C4-2B (cell line): Measurements from ENCODE around the gene FAM120B.

Experiments
- H3K27ac ChIP-seq: fragments of 450-650 bp; 2 replicates; pipeline ENCODE4 v1.5.1; 2017
- CTCF ChIP-seq: fragments of 450-650 bp; conservative IDR thresholded peaks from 2 replicates; pipeline ENCODE4 v1.5.1; 2017; ENCODE audit warnings: mild to moderate bottlenecking
- ZFX ChIP-seq: fragments of 450-650 bp; IDR thresholded peaks from 2 replicates; pipeline ENCODE4 v1.6.1; 2017

Gene FAM120B

DNA sequence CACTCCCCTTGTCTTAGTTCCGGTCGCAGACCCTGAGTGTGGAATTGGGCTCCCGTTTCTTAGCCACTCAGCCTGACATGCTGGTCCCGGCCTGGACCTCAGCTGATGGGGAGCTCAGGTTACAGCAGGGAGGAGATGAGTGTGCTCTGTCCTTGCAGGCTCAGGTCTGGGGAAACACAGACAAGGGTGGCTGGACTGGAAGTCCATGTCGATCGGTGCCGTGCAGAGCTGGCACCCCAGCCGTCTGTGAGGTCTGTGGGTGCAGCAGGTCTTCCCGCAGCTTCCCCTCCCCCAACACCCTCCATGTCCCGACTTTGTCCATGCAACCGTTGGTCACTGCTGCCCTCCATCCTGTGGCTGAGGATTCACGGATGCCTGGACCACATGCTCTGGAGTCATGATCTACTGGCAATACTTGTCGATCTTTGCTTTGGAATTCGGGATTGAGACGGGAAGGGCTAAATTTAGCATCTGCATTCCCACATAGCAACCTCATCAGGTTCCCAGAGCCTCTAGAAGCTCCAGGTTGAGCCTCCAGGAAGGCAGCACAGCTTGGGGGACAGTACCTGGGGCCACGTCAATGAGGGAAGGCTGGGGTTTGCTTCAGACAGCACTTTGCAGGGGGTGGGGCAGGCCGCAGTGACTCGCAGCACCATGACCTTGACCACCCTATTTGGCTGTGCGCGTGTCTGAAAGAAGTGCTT lies 127.7 kb downstream of the FAM120B start:
- no peak for TF ChIP-seq ZFX
- TF ChIP-seq CTCF = no peak
- no peak overlapping the region for H3K27ac ChIP-seq

DNA sequence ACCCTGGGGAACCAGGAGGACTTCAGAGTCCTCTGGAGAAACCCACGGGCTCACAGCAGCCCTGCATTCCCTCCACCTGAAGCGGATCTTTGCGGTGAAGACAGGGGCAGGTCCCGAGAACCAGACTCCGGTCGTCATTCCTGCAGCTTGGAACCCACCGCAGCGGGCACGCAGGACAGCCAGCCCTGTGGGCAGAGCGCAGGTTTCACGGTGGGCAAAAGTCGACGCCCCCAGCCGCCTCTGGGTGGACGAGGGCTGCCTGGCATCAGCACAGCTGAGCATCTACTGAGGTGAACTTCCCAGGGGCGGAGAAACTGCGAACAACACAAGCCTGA lies 128.2 kb downstream of the FAM120B start:
- TF ChIP-seq CTCF (no peak), ZFX (no peak)
- H3K27ac ChIP-seq = no peak overlapping the region

- no peak overlapping the region for H3K27ac ChIP-seq
- TF ChIP-seq CTCF (no peak), ZFX (no peak)
These were observed 129.2 kb downstream of the FAM120B start for GRCh38 chr6:170435766-170436165.

- no peak for TF ChIP-seq CTCF
- no peak overlapping the region for H3K27ac ChIP-seq
These were observed 129.8 kb downstream of the FAM120B start for GRCh38 chr6:170436209-170436809.

DNA sequence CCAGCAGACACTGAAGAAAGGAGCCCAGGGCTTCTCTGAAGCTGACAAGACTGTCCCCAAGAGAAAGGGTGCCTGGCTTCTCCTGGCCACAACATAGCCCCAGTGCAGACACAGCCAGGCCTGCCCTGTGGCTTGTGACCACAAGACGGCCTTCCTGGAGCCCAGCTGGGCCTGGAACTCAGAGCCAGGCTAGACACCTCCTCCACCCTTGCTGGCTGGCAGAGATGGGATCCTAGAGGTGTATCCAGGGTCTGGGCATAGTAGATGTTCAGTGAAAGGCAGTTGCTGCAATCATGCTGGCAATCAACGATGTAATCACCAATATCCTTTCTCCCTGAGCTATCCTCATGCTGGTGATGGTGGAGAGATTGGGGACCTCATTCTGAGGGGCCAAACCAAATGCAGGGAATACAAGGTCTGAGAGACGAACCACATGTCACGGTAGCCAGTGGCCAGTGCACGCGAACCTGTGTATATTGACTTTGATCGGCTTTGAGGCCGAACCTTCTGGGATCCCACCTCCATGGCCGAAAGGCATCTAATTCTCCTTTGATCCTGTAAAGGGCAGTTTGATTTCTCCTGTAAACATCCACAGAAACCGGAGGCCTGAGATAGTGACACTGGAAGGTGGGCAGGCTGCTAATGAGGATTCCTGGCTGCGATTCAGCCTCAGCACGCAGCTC lies 131.3 kb downstream of the FAM120B start:
- H3K27ac ChIP-seq = no peak overlapping the region

GRCh38 chr6:170438402-170438753 lies 131.8 kb downstream of the FAM120B start:
- no peak overlapping the region for H3K27ac ChIP-seq
- TF ChIP-seq CTCF (no peak), ZFX (no peak)

More for the DNA sequence above, 131.3 kb downstream of the FAM120B start:
- TF ChIP-seq CTCF = no peak
- no peak for TF ChIP-seq ZFX

- no peak for TF ChIP-seq ZFX
- TF ChIP-seq CTCF = no peak
- H3K27ac ChIP-seq = no peak overlapping the region
These were observed 132.3 kb downstream of the FAM120B start for GRCh38 chr6:170438861-170439260.
